Chondrocyte (in vitro differentiated cells): ENCODE measurements around the gene DNAI1. TPM values are rescaled to one million over a fixed set of nuclear protein-coding genes. Genes with fewer than 3 reads are reported as not detected.

Experiments used
- DNase-seq: peaks from one replicate; pipeline ENCODE4 v3.0.0; 2021; ENCODE audit warnings: mixed read lengths, low spot score
- H3K27ac Mint-ChIP-seq: one replicate; pipeline ENCODE4 v1.8.0; 2021; ENCODE audit warnings: mild to moderate bottlenecking, moderate library complexity, mixed read lengths; ENCODE audit not compliant: unreplicated experiment
- H3K27me3 Mint-ChIP-seq: 2 replicates; pipeline ENCODE4 v1.8.0; 2021; ENCODE audit warnings: low read depth, mixed read lengths
- H3K36me3 Mint-ChIP-seq: 2 replicates; pipeline ENCODE4 v1.8.0; 2021; ENCODE audit warnings: low read depth, mixed read lengths
- H3K4me1 Mint-ChIP-seq: 2 replicates; pipeline ENCODE4 v1.8.0; 2021; ENCODE audit warnings: low read depth, mild to moderate bottlenecking, mixed read lengths
- H3K4me3 Mint-ChIP-seq: one replicate; pipeline ENCODE4 v1.8.0; 2021; ENCODE audit warnings: mild to moderate bottlenecking, moderate library complexity, mixed read lengths; ENCODE audit not compliant: unreplicated experiment
- H3K9me3 Mint-ChIP-seq: 2 replicates; pipeline ENCODE4 v1.8.0; 2021; ENCODE audit warnings: low read depth, mixed read lengths
- total RNA-seq: library from RNA; stranded (reverse); gene quantifications from 3 replicates; pipeline ENCODE4 v1.2.1, GENCODE V29; 2021
- TF ChIP-seq, protein P1 (sequence below): fragments of 200-600 bp; sonication (generic); IDR thresholded peaks from 2 replicates; pipeline ENCODE4 v1.5.0; 2021; ENCODE audit warnings: antibody characterized with exemption, mild to moderate bottlenecking, moderate library complexity

DNAI1 gene
- total RNA-seq, 1 donor from 2014 or later = 0.25 TPM

DNA sequence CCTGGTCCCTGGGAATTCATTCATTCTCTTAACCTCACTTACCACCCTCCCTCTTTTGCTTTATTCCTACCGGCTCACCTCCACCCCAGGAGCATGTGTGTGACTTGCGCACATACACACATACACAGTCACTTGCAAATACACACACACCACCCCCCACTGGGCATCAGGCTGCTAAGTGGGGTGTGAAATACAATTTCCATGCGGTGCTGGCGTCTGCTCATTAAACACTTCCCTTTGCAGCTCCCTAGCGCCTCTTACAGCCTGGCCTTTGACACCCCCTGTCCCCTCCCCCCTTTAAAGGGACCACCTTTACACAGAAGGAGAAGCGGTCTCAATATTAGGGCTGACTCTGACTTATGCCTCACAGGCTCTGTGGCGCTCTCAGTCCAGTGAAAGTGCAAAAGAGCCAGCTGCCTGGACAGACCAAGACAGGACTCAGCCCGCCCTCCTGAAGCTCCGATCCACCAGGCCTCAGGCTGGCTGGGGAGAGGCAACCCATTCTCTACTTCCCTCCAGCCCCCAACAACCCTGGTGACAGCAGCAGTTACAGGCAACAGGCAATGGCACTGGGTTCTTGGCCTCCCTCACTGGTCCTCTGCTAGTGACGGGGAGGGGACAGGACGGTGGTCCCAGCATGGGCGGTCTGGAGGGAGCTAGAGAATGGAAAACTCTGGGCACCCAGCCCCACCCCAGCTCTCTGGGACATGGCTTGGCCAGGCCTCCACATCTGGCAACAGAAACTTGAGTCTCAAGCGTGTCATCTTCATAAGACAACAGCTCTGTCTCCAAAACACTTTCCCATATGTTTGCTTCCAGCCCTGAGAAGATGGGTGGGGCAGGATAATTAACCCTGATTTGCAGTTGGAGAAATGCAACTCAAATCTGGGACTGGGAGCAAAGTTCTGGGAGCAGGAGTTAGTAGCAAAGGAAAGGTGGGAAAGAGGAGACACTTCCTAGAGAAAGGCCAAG is 52.2 kb downstream of the DNAI1 start:
- H3K4me1 Mint-ChIP-seq = peaks cover 4% of the 10 kb centered on the region
- no peaks in the 10 kb centered on the region for H3K9me3 Mint-ChIP-seq
- no peak overlapping the region for H3K27ac Mint-ChIP-seq
- peaks cover 25% of the 10 kb centered on the region for H3K27me3 Mint-ChIP-seq
- TF ChIP-seq, protein P1, sequence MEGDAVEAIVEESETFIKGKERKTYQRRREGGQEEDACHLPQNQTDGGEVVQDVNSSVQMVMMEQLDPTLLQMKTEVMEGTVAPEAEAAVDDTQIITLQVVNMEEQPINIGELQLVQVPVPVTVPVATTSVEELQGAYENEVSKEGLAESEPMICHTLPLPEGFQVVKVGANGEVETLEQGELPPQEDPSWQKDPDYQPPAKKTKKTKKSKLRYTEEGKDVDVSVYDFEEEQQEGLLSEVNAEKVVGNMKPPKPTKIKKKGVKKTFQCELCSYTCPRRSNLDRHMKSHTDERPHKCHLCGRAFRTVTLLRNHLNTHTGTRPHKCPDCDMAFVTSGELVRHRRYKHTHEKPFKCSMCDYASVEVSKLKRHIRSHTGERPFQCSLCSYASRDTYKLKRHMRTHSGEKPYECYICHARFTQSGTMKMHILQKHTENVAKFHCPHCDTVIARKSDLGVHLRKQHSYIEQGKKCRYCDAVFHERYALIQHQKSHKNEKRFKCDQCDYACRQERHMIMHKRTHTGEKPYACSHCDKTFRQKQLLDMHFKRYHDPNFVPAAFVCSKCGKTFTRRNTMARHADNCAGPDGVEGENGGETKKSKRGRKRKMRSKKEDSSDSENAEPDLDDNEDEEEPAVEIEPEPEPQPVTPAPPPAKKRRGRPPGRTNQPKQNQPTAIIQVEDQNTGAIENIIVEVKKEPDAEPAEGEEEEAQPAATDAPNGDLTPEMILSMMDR = no peak
- no peak overlapping the region for H3K4me3 Mint-ChIP-seq
- H3K36me3 Mint-ChIP-seq = no peaks in the 10 kb centered on the region
- no peak for DNase-seq

DNA sequence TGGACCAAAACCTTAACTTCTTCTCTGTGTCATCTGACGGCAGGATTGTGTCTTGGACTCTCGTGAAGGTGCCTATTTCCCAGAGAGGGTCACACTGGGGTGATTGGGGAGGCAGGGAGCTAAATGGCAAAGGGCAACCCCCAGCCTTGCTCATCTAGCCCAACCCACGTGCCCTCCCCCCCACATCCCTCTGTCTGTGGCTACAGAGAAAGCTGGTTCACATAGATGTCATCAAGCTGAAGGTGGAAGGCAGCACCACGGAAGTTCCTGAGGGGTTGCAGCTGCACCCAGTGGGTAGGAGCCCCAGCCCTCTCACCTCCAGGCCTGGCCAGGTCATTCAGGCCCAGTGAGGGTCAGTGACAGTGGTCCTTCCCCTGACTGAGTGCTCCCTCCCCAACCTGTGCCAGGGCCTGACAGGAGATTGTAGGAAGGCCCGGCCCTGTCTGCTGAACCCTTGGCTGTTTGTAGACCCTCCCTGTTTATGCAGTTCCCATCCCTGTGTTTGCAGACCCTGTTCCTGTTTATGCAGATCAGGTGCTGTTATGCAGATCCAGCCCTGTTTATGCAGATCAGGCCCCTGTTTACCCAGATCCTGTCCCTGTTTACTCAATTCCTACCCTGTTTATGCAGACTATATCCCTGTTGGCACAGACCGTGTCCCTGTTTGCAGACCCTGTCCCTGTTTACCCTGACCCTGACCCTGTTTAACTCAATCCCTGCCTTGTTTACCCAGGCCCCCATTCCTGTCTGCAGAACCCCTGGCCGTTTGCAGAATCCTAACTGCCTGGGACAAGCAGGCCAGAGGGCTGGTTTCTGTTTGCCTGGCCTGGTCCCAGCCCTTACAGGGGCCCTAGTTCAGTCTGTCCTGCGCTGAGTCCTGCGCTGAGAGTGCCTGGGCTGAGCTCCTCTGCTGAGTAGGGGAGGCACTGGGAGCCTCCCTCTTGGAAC is 53.8 kb downstream of the DNAI1 start:
- H3K4me3 Mint-ChIP-seq = no peak overlapping the region
- peaks cover 30% of the 10 kb centered on the region for H3K27me3 Mint-ChIP-seq
- H3K27ac Mint-ChIP-seq = no peak overlapping the region

GRCh38 chr9:34513567-34514214 is 55.1 kb downstream of the DNAI1 start:
- Mint-ChIP-seq H3K9me3 (no peaks in the 10 kb centered on the region), H3K27ac (no peak overlapping the region), H3K4me1 (peaks cover 4% of the 10 kb centered on the region), H3K4me3 (no peak overlapping the region), H3K36me3 (peaks cover 3% of the 10 kb centered on the region), H3K27me3 (peaks cover 33% of the 10 kb centered on the region)
- DNase-seq = no peak
- TF ChIP-seq, protein P1 = no peak

More for the DNA sequence above, 53.8 kb downstream of the DNAI1 start:
- Mint-ChIP-seq H3K9me3 (no peaks in the 10 kb centered on the region), H3K36me3 (peaks cover 3% of the 10 kb centered on the region), H3K4me1 (peaks cover 4% of the 10 kb centered on the region)
- DNase-seq = no peak
- TF ChIP-seq, protein P1 = no peak

GRCh38 chr9:34514401-34514800 is 55.8 kb downstream of the DNAI1 start:
- Mint-ChIP-seq H3K9me3 (no peaks in the 10 kb centered on the region), H3K36me3 (peaks cover 3% of the 10 kb centered on the region), H3K27ac (no peak overlapping the region), H3K4me1 (peaks cover 4% of the 10 kb centered on the region), H3K4me3 (no peak overlapping the region), H3K27me3 (peaks cover 33% of the 10 kb centered on the region)
- TF ChIP-seq, protein P1 = no peak
- no peak for DNase-seq
